Brain microvascular endothelial cell (primary cell): ENCODE measurements around the gene ZFAND3.
A peak's percentile ranks its signal among the peaks of the same experiment; 100 is the strongest.

Experiments
- DNase-seq: peaks from one replicate; pipeline ENCODE4 v3.0.0-alpha.2; 2020
- H3K27ac ChIP-seq: fragments of 250-450 bp; sonication (Bioruptor Pico); 2 replicates; pipeline ENCODE4 v1.5.1; 2020; ENCODE audit warnings: mild to moderate bottlenecking, moderate library complexity
- H3K27me3 ChIP-seq: fragments of 250-450 bp; sonication (Bioruptor Pico); replicated peaks from 2 replicates; pipeline ENCODE4 v1.5.1; 2020; ENCODE audit warnings: mild to moderate bottlenecking
- H3K36me3 ChIP-seq: fragments of 250-450 bp; sonication (Bioruptor Pico); replicated peaks from 2 replicates; pipeline ENCODE4 v1.5.1; 2020; ENCODE audit warnings: mild to moderate bottlenecking
- H3K4me3 ChIP-seq: 2 replicates; pipeline ENCODE4 v1.5.1; 2011; ENCODE audit warnings: low read depth, mild to moderate bottlenecking, control low read depth, low read length, moderate library complexity
- in situ Hi-C: cut with HindIII; loops from 2 replicates; pipeline ENCODE4 v1.10.0; 2017; ENCODE audit warnings: low sequenced_read_pairs, low pct_ligation_motif_present
- TF ChIP-seq, protein P1 (sequence below): IDR thresholded peaks from 2 replicates; pipeline ENCODE4 v1.5.1; 2011; ENCODE audit warnings: low read depth, mild to moderate bottlenecking, moderate library complexity, low read length, control low read depth, inconsistent platforms; ENCODE audit errors: missing control alignments

ZFAND3 gene, protein sequence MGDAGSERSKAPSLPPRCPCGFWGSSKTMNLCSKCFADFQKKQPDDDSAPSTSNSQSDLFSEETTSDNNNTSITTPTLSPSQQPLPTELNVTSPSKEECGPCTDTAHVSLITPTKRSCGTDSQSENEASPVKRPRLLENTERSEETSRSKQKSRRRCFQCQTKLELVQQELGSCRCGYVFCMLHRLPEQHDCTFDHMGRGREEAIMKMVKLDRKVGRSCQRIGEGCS

DNA sequence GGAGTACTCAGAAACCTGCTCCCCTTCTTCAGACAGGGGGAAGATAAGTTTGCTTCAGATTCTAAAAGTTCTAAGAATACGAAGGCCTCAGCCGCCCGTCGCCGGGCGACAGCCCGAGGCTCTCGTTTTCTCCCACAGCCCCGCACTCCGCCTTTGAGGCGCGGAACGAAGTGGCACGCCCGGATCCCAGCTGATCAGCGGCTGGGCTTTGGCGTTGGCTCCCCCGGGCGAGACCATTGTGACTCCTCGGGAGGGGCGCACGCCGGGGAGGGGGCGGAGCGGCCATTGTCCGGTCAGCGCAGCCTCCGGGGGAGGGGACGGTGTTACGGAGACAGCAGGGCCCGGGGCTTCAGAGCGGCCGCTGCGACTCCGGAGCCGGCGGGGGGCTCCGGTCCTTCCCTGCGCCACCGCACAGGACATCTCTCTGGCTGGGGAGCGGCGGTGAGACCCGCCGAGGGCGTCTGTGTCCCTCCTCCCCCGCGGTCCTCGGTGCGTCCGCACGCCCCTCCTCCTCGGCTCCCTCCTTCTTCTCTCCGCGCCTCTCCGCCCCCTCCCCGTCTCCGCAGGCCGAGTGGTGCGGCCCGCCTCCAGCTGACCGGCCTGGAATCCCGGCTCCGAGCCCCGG lies at the start of gene ZFAND3:
TSS of gene ZFAND3 (plus strand) at position 551 of the 625 bp plus-strand sequence. CDS start 219 bp downstream, outside the sequence.
- Histone ChIP-seq H3K27ac (peak within 1 kb of the TSS; percentile 98), H3K36me3 (no peaks in the 10 kb centered on the region), H3K27me3 (no peaks in the 10 kb centered on the region), H3K4me3 (peak within 1 kb of the TSS; percentile 84)
- peak; percentile 93 for DNase-seq
- in situ Hi-C loops, result no loop called here
- TF ChIP-seq, protein P1, sequence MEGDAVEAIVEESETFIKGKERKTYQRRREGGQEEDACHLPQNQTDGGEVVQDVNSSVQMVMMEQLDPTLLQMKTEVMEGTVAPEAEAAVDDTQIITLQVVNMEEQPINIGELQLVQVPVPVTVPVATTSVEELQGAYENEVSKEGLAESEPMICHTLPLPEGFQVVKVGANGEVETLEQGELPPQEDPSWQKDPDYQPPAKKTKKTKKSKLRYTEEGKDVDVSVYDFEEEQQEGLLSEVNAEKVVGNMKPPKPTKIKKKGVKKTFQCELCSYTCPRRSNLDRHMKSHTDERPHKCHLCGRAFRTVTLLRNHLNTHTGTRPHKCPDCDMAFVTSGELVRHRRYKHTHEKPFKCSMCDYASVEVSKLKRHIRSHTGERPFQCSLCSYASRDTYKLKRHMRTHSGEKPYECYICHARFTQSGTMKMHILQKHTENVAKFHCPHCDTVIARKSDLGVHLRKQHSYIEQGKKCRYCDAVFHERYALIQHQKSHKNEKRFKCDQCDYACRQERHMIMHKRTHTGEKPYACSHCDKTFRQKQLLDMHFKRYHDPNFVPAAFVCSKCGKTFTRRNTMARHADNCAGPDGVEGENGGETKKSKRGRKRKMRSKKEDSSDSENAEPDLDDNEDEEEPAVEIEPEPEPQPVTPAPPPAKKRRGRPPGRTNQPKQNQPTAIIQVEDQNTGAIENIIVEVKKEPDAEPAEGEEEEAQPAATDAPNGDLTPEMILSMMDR, result no peak

DNA sequence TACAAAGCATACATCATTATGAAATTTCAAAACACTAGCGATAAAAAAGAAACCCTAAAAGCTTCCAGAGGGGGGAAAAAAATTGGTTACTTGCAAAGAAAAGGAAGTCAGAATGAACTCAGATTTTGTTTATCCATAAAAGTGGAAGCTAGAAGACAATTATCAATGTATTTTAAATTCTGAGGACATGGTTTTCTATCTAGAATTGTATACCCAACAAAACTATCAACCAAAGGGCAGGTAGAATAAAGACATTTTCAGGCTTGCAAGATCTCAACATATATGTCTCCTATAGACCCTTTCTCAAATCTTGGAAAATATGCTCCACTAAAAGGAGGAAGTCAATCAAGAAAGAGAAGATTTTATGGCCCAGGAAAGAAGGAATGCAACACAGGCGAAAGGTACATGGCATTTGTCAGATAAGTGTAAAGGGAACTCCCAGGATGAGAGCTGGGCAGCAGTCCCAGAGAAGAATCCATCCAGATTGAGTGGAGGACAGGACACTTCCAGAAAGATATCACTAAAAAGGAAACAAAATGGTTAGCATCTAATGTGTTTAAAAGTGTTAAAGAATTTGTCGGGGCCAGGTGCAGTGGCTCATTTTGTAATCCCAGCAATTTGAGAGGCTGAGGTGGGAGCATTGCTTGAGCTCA lies 45.4 kb upstream of the ZFAND3 start:
- no peaks in the 10 kb centered on the region for H3K36me3 ChIP-seq
- no peak overlapping the region for H3K4me3 ChIP-seq
- no peaks in the 10 kb centered on the region for H3K27me3 ChIP-seq
- TF ChIP-seq, protein P1, result no peak
- DNase-seq, result no peak
- no peak overlapping the region for H3K27ac ChIP-seq
- in situ Hi-C loops, result no loop called here

DNA sequence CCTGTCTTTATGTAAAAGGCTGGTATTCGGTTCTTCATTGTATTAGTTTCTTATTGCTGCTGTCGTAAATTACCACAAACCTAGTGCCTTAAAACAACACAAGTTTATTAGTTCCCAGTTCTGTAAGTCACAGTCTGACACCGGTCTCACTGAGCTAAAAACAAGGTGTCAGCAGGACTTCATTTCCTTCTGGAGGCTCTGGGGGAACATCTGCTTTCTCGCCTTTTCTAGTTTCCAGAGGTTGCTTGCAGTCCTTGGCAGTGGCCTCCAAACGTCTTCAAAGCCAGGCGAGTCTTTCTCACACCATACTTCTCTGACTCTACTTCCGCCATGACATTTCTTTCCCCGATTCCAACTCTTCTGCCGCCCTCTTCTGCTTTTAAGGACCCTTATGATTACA lies 43.0 kb upstream of the ZFAND3 start:
- TF ChIP-seq, protein P1, result no peak
- Histone ChIP-seq H3K4me3 (no peak overlapping the region), H3K27me3 (no peaks in the 10 kb centered on the region), H3K27ac (no peak overlapping the region), H3K36me3 (no peaks in the 10 kb centered on the region)
- no peak for DNase-seq
- in situ Hi-C loops, result no loop called here

DNA sequence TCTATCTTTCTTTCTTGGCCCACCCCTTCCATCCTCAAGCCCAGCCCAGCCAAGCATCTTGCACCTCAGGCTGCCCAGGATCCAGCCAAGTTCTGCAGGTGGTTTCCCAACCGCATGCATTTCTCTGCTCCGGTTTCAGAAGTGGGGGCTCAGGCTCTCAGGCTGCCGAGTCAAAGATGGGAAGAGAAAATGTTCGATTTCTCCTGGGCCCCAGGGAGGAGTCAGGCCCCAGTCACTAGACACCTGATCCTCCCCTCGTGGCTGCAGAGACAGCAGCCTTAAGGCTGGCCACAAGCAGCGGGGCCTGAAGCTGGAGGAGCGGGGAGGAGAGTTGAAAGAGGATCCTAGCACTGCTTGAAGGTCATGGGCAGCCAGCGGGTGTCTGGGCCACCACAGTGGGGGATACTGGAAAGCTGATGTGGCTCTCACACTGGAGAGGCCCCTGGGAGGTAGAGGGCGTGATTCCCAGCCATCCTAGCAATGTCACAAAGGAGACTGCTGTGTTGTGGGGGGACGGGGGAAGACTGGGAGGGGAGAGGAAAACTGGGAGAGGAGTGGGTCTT lies 42.2 kb upstream of the ZFAND3 start:
- DNase-seq, result no peak
- in situ Hi-C loops, result no loop called here
- TF ChIP-seq, protein P1, result no peak
- Histone ChIP-seq H3K27me3 (no peaks in the 10 kb centered on the region), H3K36me3 (no peaks in the 10 kb centered on the region), H3K4me3 (no peak overlapping the region), H3K27ac (no peak overlapping the region)

DNA sequence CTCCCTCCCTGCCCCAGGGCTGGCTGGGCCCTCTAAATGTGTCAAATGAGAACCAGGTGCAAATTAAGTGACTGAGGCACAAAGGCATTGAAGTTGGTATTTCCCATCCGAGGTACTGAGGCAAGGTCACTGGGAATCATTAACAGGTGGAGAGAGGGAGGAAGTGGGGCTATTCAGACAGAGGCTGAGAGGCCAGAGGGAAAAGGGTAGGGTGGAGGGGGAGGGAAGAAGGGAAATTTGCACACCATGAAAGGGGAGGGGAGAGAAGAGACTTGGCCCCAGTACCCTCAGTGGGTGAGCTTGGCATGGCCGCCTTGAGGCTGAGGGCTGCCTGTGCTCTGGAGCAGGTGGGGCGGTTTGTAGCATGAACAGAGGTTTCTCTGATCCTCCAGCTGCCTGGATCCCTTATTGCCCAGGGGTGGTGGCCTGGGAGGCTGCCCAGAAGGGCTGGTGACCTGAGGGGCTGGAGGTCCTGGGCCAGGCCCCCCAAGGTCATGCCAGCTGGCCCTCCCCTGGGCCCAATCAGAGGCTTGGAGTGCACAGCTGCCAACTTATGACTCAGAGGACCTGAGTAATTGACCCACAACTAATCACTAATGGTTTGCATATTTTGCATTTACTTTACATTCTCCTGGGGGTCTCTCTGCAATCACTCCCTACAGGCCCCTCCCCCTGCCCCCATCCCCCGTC lies 40.3 kb upstream of the ZFAND3 start:
- no peak overlapping the region for H3K4me3 ChIP-seq
- H3K27ac ChIP-seq, result no peak overlapping the region
- TF ChIP-seq, protein P1, result no peak
- in situ Hi-C loops, result no loop called here
- H3K27me3 ChIP-seq, result no peaks in the 10 kb centered on the region
- H3K36me3 ChIP-seq, result no peaks in the 10 kb centered on the region
- DNase-seq, result no peak
